Measurements from ENCODE around the gene SSBP4. TPM values are rescaled to one million over a fixed set of nuclear protein-coding genes. Genes with fewer than 3 reads are reported as not detected.
A peak's percentile ranks its signal among the peaks of the same experiment; 100 is the strongest.

Gene SSBP4
- total and polyA plus RNA-seq, 2 of the 8 experiments (the other 6 are each of a cell fraction or from before 2014, with no cell fraction given): 26.4 to 33.7 TPM

GRCh38 chr19:18433735-18434398 lies 14.7 kb downstream of the SSBP4 start (continued):
- TF ChIP-seq ATF2 (IDR thresholded peaks at IDR 0.05; ENCODE audit: low read length): no peak
- TF ChIP-seq RFX5 (IDR thresholded peaks at IDR 0.05; ENCODE audit: borderline replicate concordance, low read depth, low read length): no peak
- no peak for TF ChIP-seq SP1 (IDR thresholded peaks at IDR 0.05; ENCODE audit: low read depth, low read length)
- TF ChIP-seq POLR2A (IDR thresholded peaks at IDR 0.05; ENCODE audit: control extremely low read depth in 1 of 2, low read depth in 2 of 2, low read length in 2 of 2): peak in 1 of 2 experiments; percentile 59; a peak in 1 of 3 replicates
- TF ChIP-seq BACH1 (IDR thresholded peaks at IDR 0.05; ENCODE audit: low read length): no peak
- TF ChIP-seq POLR2AphosphoS5 (IDR thresholded peaks at IDR 0.05; ENCODE audit: low read depth, low read length): peak; percentile 36; the same call in 1 of the 2 replicates
- TF ChIP-seq, protein P1, sequence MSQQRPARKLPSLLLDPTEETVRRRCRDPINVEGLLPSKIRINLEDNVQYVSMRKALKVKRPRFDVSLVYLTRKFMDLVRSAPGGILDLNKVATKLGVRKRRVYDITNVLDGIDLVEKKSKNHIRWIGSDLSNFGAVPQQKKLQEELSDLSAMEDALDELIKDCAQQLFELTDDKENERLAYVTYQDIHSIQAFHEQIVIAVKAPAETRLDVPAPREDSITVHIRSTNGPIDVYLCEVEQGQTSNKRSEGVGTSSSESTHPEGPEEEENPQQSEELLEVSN (IDR thresholded peaks at IDR 0.05): no peak
- TF ChIP-seq GTF2F1 (IDR thresholded peaks at IDR 0.05; ENCODE audit: borderline replicate concordance, low read depth, low read length): no peak
- no peak for TF ChIP-seq BRCA1 (IDR thresholded peaks at IDR 0.05; ENCODE audit: low read depth, low read length)
- TF ChIP-seq RBBP5 (IDR thresholded peaks at IDR 0.05; ENCODE audit: borderline replicate concordance, low read depth, low read length): 0 out of 2 replicates have a peak, but pooled peaks have one; percentile 4
- no peak for TF ChIP-seq SP4 (IDR thresholded peaks at IDR 0.05; ENCODE audit: low read length)
- no peak for TF ChIP-seq ASH2L (IDR thresholded peaks at IDR 0.05; ENCODE audit: low read length)
- no peak for TF ChIP-seq CBX5 (IDR thresholded peaks at IDR 0.05; ENCODE audit: low read depth, low read length)
- peak; percentile 4 for TF ChIP-seq TAF7 (optimal IDR thresholded peaks at IDR 0.05; ENCODE audit: borderline replicate concordance, low read depth, low read length)
- TF ChIP-seq PHF8 (conservative IDR thresholded peaks at IDR 0.05; ENCODE audit: low read depth, low read length): no peak

Data from H1 (cell line).